ENCODE data around the gene PAK5.

PAK5 gene

GRCh38 chr20:9490161-9490560 lies 348.7 kb downstream of the PAK5 start:
- no peak for DNase-seq

- DNase-seq = no peak
Observed at GRCh38 chr20:9488063-9488462, 350.8 kb downstream of the PAK5 start.
